ENCODE results near the gene DNAL4. TPM values are rescaled to one million over a fixed set of nuclear protein-coding genes. Genes with fewer than 3 reads are reported as not detected.

DNAL4 gene
- total RNA-seq, 1 donor from 2014 or later, result 14.7 TPM

DNA sequence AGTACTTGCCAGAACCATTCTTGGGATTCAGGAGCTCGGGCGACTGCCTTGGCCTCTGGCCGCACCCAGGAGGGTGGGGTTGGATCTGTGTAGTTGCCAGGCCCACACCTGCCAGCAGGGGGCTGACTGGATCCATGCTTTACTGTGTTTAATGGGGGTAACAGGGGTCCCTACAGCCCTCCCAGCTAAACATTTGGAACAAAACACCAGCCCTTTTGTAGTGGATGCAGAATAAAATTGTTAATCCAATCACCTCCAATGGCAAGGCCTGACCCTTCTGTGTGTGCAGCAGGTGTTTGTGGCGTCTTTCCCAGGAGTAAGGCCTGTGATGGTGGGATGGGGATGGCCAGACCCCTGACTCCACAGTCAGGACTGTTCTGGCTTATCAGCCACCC lies 60.6 kb downstream of the DNAL4 start:
- H3K36me3 ChIP-seq, result peaks cover 0 to 54% of the 10 kb centered on the region in 2 donors
- TF ChIP-seq CTCF (IDR thresholded peaks at IDR 0.05), result peak; percentile 27 to 61 (median 58)
- TF ChIP-seq POLR2A (IDR thresholded peaks at IDR 0.05), result no peak
- TF ChIP-seq POLR2AphosphoS5 (IDR thresholded peaks at IDR 0.05; ENCODE audit: insufficient read depth in 1 of 2, low read depth in 1 of 2), result peak in 1 of 2 donors; percentile 29
- H3K9me3 ChIP-seq, result no peaks in the 10 kb centered on the region
- intact Hi-C loops (cut with DNase I), result no loop called here
- no peak overlapping the region for H3K4me3 ChIP-seq
- no peaks in the 10 kb centered on the region for H3K27me3 ChIP-seq
- peak overlapping the region; percentile 33 for H3K27ac ChIP-seq
- no peak for DNase-seq (ENCODE audit: extremely low spot score in 2 of 2)
- peaks cover 16% of the 10 kb centered on the region for H3K4me1 ChIP-seq

DNA sequence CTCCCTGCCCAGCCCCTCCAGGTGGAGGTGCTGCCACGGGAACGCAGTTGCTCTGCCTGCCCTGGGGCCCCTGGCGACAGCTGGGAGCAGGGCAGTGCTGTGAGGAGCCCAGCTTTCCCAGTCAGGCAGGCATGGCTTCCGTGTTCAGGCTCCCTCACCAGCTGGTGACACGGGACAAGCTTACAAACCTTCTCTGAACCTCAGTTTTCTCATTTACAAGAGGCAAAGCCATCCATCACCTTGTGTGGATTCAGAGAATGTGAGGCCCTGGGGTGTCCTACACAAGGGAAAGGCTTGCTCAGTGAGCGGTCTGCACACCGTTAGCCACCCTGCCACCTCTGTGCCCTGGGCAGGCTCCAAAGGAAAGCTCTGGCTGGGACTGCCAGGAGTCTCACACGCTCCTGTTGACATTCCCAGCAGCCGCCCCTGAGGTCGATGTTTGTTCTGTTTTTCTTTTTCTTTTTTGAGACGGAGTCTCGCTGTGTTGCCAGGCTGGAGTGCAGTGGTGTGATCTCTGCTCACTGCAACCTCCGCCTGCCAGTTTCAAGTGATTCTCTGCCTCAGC lies 61.6 kb downstream of the DNAL4 start:
- Histone ChIP-seq H3K4me1 (peaks cover 16% of the 10 kb centered on the region), H3K4me3 (no peak overlapping the region), H3K9me3 (no peaks in the 10 kb centered on the region), H3K36me3 (peaks cover 0 to 54% of the 10 kb centered on the region in 2 donors), H3K27ac (peak overlapping the region; percentile 33), H3K27me3 (no peaks in the 10 kb centered on the region)
- no peak for TF ChIP-seq POLR2A (IDR thresholded peaks at IDR 0.05)
- no peak for TF ChIP-seq POLR2AphosphoS5 (IDR thresholded peaks at IDR 0.05; ENCODE audit: insufficient read depth in 1 of 2, low read depth in 1 of 2)
- no peak for TF ChIP-seq CTCF (IDR thresholded peaks at IDR 0.05)
- DNase-seq (ENCODE audit: extremely low spot score in 2 of 2), result no peak
- intact Hi-C loops (cut with DNase I), result no loop called here

GRCh38 chr22:38731703-38732161 lies 62.2 kb downstream of the DNAL4 start:
- Histone ChIP-seq H3K4me3 (no peak overlapping the region), H3K36me3 (peaks cover 0 to 54% of the 10 kb centered on the region in 2 donors), H3K27me3 (no peaks in the 10 kb centered on the region), H3K9me3 (no peaks in the 10 kb centered on the region), H3K27ac (no peak overlapping the region), H3K4me1 (peaks cover 16% of the 10 kb centered on the region)
- intact Hi-C loops (cut with DNase I), result no loop called here
- TF ChIP-seq CTCF (IDR thresholded peaks at IDR 0.05), result no peak
- TF ChIP-seq POLR2AphosphoS5 (IDR thresholded peaks at IDR 0.05; ENCODE audit: insufficient read depth in 1 of 2, low read depth in 1 of 2), result no peak
- no peak for TF ChIP-seq POLR2A (IDR thresholded peaks at IDR 0.05)
- no peak for DNase-seq (ENCODE audit: extremely low spot score in 2 of 2)

DNA sequence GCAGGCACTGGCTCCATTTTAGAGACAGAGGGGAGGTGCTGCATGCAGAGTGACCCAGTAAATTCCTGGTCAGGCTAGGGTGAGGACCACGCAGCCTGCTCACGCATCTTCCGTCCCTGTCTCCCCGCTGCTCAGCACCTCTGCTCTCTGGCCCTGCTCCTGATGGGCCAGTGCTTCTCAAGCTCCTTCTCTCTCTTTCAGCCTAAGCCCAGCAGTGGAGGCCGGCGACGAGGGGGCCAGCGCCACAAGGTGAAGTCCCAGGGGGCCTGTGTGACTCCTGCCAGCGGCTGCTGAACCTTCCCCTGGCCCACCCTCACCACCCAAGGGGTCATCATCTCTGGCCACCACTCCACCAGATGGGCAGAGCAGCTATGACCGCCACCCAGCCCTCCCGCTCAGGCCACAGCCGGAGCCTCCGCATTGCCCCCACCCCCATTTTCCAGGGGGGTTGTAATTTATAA lies 63.5 kb downstream of the DNAL4 start:
- intact Hi-C loops (cut with DNase I), result no loop called here
- no peaks in the 10 kb centered on the region for H3K9me3 ChIP-seq
- no peak for TF ChIP-seq CTCF (IDR thresholded peaks at IDR 0.05)
- TF ChIP-seq POLR2AphosphoS5 (IDR thresholded peaks at IDR 0.05; ENCODE audit: insufficient read depth in 1 of 2, low read depth in 1 of 2), result no peak
- no peak for TF ChIP-seq POLR2A (IDR thresholded peaks at IDR 0.05)
- H3K27ac ChIP-seq, result no peak overlapping the region
- no peak overlapping the region for H3K4me3 ChIP-seq
- no peak for DNase-seq (ENCODE audit: extremely low spot score in 2 of 2)
- peaks cover 16% of the 10 kb centered on the region for H3K4me1 ChIP-seq
- no peaks in the 10 kb centered on the region for H3K27me3 ChIP-seq
- H3K36me3 ChIP-seq, result peaks cover 0 to 56% of the 10 kb centered on the region in 2 donors

DNA sequence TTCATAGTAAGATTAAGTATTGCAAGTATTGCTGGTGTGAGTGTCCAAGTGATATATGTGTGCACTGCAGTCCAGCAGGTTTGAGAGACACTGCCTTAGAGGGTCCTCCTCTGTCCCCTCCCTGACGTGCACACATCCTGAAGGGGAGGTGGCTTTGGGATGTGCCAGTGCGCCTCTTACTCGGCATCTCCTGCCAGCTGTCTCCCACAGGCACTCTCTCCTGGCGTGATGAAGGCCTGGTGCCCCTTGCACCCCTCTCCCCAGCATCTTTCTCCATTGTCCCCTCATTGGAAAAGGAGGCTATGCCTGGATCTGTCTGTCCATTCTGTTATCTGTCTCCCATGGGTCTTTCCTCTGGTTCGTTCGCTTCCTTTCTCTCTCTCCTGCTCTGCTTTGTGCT lies 64.0 kb downstream of the DNAL4 start:
- intact Hi-C loops (cut with DNase I), result no loop called here
- Histone ChIP-seq H3K27ac (no peak overlapping the region), H3K4me3 (no peak overlapping the region), H3K27me3 (no peaks in the 10 kb centered on the region), H3K36me3 (peaks cover 0 to 61% of the 10 kb centered on the region in 2 donors), H3K9me3 (no peaks in the 10 kb centered on the region), H3K4me1 (peaks cover 16% of the 10 kb centered on the region)
- DNase-seq (ENCODE audit: extremely low spot score in 2 of 2), result no peak
- TF ChIP-seq POLR2A (IDR thresholded peaks at IDR 0.05) (no peak), CTCF (IDR thresholded peaks at IDR 0.05) (no peak), POLR2AphosphoS5 (IDR thresholded peaks at IDR 0.05; ENCODE audit: insufficient read depth in 1 of 2, low read depth in 1 of 2) (no peak)

All from vagina (tissue), 2 donors.